Measurements from ENCODE around the gene SIMC1. TPM values are rescaled to one million over a fixed set of nuclear protein-coding genes. Genes with fewer than 3 reads are reported as not detected.
"Not testable (repeated sequence)": the region's sequence is repeated elsewhere in the genome, so short reads cannot be mapped to it uniquely, and the experiment has no call there.

SIMC1 gene
- total and polyA plus RNA-seq, 2 of the 4 experiments (the other 2 are of a cell fraction), result 8.2 to 11.7 TPM

DNA sequence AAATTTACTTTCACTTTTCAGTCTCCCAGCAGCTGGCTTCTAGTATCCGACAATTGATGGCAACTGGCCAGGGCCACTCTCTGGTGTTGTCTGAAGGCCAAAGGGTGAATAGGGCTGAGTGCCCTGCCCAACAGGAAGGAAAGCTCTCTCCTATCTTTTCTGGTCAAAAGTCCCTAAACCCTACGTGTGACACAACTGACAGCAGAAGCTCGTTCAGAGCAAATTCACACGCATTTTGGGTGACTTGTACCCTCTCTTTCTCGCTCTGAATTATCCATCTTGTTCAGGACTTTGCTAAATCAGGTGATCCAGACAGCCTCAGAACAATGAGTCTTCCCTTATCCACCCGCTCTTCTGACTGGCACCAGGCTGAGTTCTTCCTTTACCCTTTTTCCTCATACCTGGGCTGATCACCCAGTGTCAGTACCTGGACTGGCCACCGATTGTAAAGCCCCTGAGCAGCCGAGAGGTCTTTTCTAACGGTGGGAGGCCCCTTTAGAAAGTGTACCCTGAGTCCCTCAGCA, 21.8 kb upstream of the SIMC1 start:
- in situ Hi-C loops (cut with MboI; ENCODE audit: low sequenced_read_pairs); H3K18ac ChIP-seq (ENCODE audit: low read depth, low read length); POLR2A ChIA-PET (ENCODE audit: unreplicated experiment); H3K27ac ChIP-seq (ENCODE audit: insufficient read depth, low read length); H2BK120ac ChIP-seq (ENCODE audit: low read depth, low read length); BruUV-seq (replicated peaks); DNase-seq; dilution Hi-C loops (cut with HindIII; ENCODE audit: low sequenced_read_pairs, unreplicated experiment); H3K9me3 ChIP-seq (ENCODE audit: control insufficient read depth, insufficient read depth, low read length); H3K4me2 ChIP-seq (ENCODE audit: low read depth, low read length); H3K56ac ChIP-seq (ENCODE audit: extremely low read depth, insufficient read depth, low read length); H2AK9ac ChIP-seq (replicated peaks; ENCODE audit: low read depth, low read length, poor library complexity); H4K20me1 ChIP-seq (ENCODE audit: insufficient read depth, low read length); H3K9ac ChIP-seq (ENCODE audit: low read depth, low read length); H3K4ac ChIP-seq (ENCODE audit: low read depth, low read length); H3K23ac ChIP-seq (ENCODE audit: low read depth, low read length); H2BK15ac ChIP-seq (ENCODE audit: low read depth, low read length); CTCF ChIA-PET; ATAC-seq (ENCODE audit: low read depth); H3K27me3 ChIP-seq (ENCODE audit: control insufficient read depth, insufficient read depth, low read length); H3K9me1 ChIP-seq (ENCODE audit: insufficient read depth, low read length); H3K14ac ChIP-seq (replicated peaks; ENCODE audit: low read depth, low read length); H2BK5ac ChIP-seq (ENCODE audit: low read depth, low read length, poor library complexity, severe bottlenecking); H3K4me1 ChIP-seq (ENCODE audit: control insufficient read depth, insufficient read depth, low read length); H4K91ac ChIP-seq (ENCODE audit: insufficient read depth, low read depth, low read length); H2AK5ac ChIP-seq (ENCODE audit: low read depth, low read length); H4K8ac ChIP-seq (ENCODE audit: low read depth in 2 of 2, low read length in 2 of 2); H3K4me3 ChIP-seq (ENCODE audit: insufficient read depth, low read depth, low read length); H3K79me1 ChIP-seq (ENCODE audit: low read depth in 1 of 2, low read length in 2 of 2); H2AFZ ChIP-seq (replicated peaks; ENCODE audit: low read length, poor library complexity); H2BK20ac ChIP-seq (ENCODE audit: low read depth, low read length); H3K36me3 ChIP-seq (ENCODE audit: control insufficient read depth, insufficient read depth, low read length); H4K5ac ChIP-seq (ENCODE audit: low read depth, low read length); intact Hi-C loops (cut with micrococcal nuclease): not testable (repeated sequence)
- WGBS, 2 experiments (ENCODE audit: extremely low coverage in 2 of 2, insufficient read length in 1 of 2), result 43% methylated on average over 3 of the region's 9 CpGs; no CpG with 5 or more reads in 1 of the 2 experiments

GRCh38 chr5:176217188-176217729, 21.0 kb upstream of the SIMC1 start:
- H2AK5ac ChIP-seq (ENCODE audit: low read depth, low read length); BruUV-seq (replicated peaks); H3K4ac ChIP-seq (ENCODE audit: low read depth, low read length); H3K9ac ChIP-seq (ENCODE audit: low read depth, low read length); H3K18ac ChIP-seq (ENCODE audit: low read depth, low read length); H4K8ac ChIP-seq (ENCODE audit: low read depth in 2 of 2, low read length in 2 of 2); H2BK5ac ChIP-seq (ENCODE audit: low read depth, low read length, poor library complexity, severe bottlenecking); H3K9me1 ChIP-seq (ENCODE audit: insufficient read depth, low read length); H4K20me1 ChIP-seq (ENCODE audit: insufficient read depth, low read length); H2BK20ac ChIP-seq (ENCODE audit: low read depth, low read length); DNase-seq; H4K91ac ChIP-seq (ENCODE audit: insufficient read depth, low read depth, low read length); H3K14ac ChIP-seq (replicated peaks; ENCODE audit: low read depth, low read length); CTCF ChIA-PET; H3K36me3 ChIP-seq (ENCODE audit: control insufficient read depth, insufficient read depth, low read length); H3K23ac ChIP-seq (ENCODE audit: low read depth, low read length); intact Hi-C loops (cut with micrococcal nuclease); POLR2A ChIA-PET (ENCODE audit: unreplicated experiment); H3K4me3 ChIP-seq (ENCODE audit: insufficient read depth, low read depth, low read length); H3K56ac ChIP-seq (ENCODE audit: extremely low read depth, insufficient read depth, low read length); in situ Hi-C loops (cut with MboI; ENCODE audit: low sequenced_read_pairs); H3K4me1 ChIP-seq (ENCODE audit: control insufficient read depth, insufficient read depth, low read length); H2BK120ac ChIP-seq (ENCODE audit: low read depth, low read length); H2AK9ac ChIP-seq (replicated peaks; ENCODE audit: low read depth, low read length, poor library complexity); H4K5ac ChIP-seq (ENCODE audit: low read depth, low read length); H3K4me2 ChIP-seq (ENCODE audit: low read depth, low read length); H3K27me3 ChIP-seq (ENCODE audit: control insufficient read depth, insufficient read depth, low read length); H3K79me1 ChIP-seq (ENCODE audit: low read depth in 1 of 2, low read length in 2 of 2); H2BK15ac ChIP-seq (ENCODE audit: low read depth, low read length); H2AFZ ChIP-seq (replicated peaks; ENCODE audit: low read length, poor library complexity); H3K27ac ChIP-seq (ENCODE audit: insufficient read depth, low read length); H3K9me3 ChIP-seq (ENCODE audit: control insufficient read depth, insufficient read depth, low read length); dilution Hi-C loops (cut with HindIII; ENCODE audit: low sequenced_read_pairs, unreplicated experiment): not testable (repeated sequence)
- no CpG with 5 or more reads among the region's 5 CpGs for WGBS, 2 experiments (ENCODE audit: extremely low coverage in 2 of 2, insufficient read length in 1 of 2)
- peak; percentile 64 for ATAC-seq (ENCODE audit: low read depth)

Data from IMR-90 (cell line).